ENCODE measurements around the gene ZNF654. TPM values are rescaled to one million over a fixed set of nuclear protein-coding genes. Genes with fewer than 3 reads are reported as not detected.

The ZNF654 gene
- total and polyA plus RNA-seq, 2 experiments from 2014 or later = 6.2 to 7.5 TPM

DNA sequence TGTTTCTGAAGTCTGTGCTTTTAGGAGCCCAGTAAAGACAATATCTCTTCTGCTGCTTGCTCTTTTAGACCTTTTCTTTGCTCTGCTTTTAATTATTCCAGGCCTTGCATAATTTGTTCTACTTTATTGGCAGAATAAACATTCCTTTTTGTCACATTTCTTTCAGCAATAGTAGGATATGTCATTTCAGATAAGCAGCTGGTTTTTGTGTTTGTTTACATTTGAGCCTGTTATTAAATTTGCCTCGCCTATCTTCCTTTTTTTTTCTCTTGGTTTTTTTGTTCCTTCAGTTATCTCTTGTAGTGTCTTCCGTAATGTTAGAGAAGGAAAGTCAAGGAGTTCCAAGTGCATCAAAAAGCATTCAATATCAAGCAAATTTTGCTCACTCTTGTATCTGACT is 16.4 kb downstream of the ZNF654 start:
- Histone ChIP-seq H3F3A (replicated peaks; ENCODE audit: low read depth) (no peaks in the 10 kb centered on the region), H2AFZ (no peak overlapping the region), H3K27ac (ENCODE audit: low read depth) (no peak overlapping the region), H4K20me1 (replicated peaks; ENCODE audit: insufficient read depth) (no peaks in the 10 kb centered on the region), H3K4me1 (ENCODE audit: insufficient read depth) (0 out of 2 replicates have a peak, but pooled peaks cover 3% of the 10 kb centered on the region), H3K79me2 (replicated peaks; ENCODE audit: insufficient read depth) (peaks cover 53% of the 10 kb centered on the region), H3K4me2 (no peak overlapping the region), H3K9me2 (ENCODE audit: insufficient read depth) (no peaks in the 10 kb centered on the region), H3K36me3 (ENCODE audit: insufficient read depth) (no peaks in the 10 kb centered on the region), H3K27me3 (ENCODE audit: insufficient read depth) (no peaks in the 10 kb centered on the region), H3K4me3 (no peak overlapping the region)
- Mint-ChIP-seq H3K36me3 (ENCODE audit: low read depth) (peaks cover 6% of the 10 kb centered on the region; the same call in 2 of the 3 replicates), H3K27me3 (ENCODE audit: insufficient read depth, low read depth, poor library complexity) (no peaks in the 10 kb centered on the region), H3K9me3 (no peaks in the 10 kb centered on the region), H3K4me3 (no peak overlapping the region), H3K27ac (no peak overlapping the region), H3K4me1 (peaks cover 2% of the 10 kb centered on the region; the same call in 2 of the 3 replicates)
- ATAC-seq (no peak), DNase-seq (ENCODE audit: low spot score) (no peak)
- TF ChIP-seq, protein P1, sequence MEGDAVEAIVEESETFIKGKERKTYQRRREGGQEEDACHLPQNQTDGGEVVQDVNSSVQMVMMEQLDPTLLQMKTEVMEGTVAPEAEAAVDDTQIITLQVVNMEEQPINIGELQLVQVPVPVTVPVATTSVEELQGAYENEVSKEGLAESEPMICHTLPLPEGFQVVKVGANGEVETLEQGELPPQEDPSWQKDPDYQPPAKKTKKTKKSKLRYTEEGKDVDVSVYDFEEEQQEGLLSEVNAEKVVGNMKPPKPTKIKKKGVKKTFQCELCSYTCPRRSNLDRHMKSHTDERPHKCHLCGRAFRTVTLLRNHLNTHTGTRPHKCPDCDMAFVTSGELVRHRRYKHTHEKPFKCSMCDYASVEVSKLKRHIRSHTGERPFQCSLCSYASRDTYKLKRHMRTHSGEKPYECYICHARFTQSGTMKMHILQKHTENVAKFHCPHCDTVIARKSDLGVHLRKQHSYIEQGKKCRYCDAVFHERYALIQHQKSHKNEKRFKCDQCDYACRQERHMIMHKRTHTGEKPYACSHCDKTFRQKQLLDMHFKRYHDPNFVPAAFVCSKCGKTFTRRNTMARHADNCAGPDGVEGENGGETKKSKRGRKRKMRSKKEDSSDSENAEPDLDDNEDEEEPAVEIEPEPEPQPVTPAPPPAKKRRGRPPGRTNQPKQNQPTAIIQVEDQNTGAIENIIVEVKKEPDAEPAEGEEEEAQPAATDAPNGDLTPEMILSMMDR (conservative IDR thresholded peaks at IDR 0.05; ENCODE audit: low read depth in 2 of 2) = no peak
- TF ChIP-seq ETS1 (IDR thresholded peaks at IDR 0.05) (no peak), JUNB (IDR thresholded peaks at IDR 0.05; ENCODE audit: unreplicated experiment) (no peak), STAT1 (IDR thresholded peaks at IDR 0.05; ENCODE audit: unreplicated experiment) (no peak), POLR2AphosphoS5 (IDR thresholded peaks at IDR 0.05; ENCODE audit: low read depth) (no peak), NANOG (IDR thresholded peaks at IDR 0.05; ENCODE audit: borderline replicate concordance) (no peak), CREB1 (CRISPR knock-in tag; IDR thresholded peaks at IDR 0.05; ENCODE audit: low read depth) (no peak), EZH2phosphoT487 (IDR thresholded peaks at IDR 0.05; ENCODE audit: unreplicated experiment) (no peak), EZH2 (IDR thresholded peaks at IDR 0.05; ENCODE audit: low read depth, unreplicated experiment) (no peak), ZNF331 (CRISPR knock-in tag; IDR thresholded peaks at IDR 0.05; ENCODE audit: low read depth) (no peak), ZNF114 (CRISPR knock-in tag; IDR thresholded peaks at IDR 0.05) (no peak)
- TF ChIP-seq, protein P2, sequence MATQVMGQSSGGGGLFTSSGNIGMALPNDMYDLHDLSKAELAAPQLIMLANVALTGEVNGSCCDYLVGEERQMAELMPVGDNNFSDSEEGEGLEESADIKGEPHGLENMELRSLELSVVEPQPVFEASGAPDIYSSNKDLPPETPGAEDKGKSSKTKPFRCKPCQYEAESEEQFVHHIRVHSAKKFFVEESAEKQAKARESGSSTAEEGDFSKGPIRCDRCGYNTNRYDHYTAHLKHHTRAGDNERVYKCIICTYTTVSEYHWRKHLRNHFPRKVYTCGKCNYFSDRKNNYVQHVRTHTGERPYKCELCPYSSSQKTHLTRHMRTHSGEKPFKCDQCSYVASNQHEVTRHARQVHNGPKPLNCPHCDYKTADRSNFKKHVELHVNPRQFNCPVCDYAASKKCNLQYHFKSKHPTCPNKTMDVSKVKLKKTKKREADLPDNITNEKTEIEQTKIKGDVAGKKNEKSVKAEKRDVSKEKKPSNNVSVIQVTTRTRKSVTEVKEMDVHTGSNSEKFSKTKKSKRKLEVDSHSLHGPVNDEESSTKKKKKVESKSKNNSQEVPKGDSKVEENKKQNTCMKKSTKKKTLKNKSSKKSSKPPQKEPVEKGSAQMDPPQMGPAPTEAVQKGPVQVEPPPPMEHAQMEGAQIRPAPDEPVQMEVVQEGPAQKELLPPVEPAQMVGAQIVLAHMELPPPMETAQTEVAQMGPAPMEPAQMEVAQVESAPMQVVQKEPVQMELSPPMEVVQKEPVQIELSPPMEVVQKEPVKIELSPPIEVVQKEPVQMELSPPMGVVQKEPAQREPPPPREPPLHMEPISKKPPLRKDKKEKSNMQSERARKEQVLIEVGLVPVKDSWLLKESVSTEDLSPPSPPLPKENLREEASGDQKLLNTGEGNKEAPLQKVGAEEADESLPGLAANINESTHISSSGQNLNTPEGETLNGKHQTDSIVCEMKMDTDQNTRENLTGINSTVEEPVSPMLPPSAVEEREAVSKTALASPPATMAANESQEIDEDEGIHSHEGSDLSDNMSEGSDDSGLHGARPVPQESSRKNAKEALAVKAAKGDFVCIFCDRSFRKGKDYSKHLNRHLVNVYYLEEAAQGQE (IDR thresholded peaks at IDR 0.05; ENCODE audit: unreplicated experiment) = no peak
- TF ChIP-seq, protein P3, sequence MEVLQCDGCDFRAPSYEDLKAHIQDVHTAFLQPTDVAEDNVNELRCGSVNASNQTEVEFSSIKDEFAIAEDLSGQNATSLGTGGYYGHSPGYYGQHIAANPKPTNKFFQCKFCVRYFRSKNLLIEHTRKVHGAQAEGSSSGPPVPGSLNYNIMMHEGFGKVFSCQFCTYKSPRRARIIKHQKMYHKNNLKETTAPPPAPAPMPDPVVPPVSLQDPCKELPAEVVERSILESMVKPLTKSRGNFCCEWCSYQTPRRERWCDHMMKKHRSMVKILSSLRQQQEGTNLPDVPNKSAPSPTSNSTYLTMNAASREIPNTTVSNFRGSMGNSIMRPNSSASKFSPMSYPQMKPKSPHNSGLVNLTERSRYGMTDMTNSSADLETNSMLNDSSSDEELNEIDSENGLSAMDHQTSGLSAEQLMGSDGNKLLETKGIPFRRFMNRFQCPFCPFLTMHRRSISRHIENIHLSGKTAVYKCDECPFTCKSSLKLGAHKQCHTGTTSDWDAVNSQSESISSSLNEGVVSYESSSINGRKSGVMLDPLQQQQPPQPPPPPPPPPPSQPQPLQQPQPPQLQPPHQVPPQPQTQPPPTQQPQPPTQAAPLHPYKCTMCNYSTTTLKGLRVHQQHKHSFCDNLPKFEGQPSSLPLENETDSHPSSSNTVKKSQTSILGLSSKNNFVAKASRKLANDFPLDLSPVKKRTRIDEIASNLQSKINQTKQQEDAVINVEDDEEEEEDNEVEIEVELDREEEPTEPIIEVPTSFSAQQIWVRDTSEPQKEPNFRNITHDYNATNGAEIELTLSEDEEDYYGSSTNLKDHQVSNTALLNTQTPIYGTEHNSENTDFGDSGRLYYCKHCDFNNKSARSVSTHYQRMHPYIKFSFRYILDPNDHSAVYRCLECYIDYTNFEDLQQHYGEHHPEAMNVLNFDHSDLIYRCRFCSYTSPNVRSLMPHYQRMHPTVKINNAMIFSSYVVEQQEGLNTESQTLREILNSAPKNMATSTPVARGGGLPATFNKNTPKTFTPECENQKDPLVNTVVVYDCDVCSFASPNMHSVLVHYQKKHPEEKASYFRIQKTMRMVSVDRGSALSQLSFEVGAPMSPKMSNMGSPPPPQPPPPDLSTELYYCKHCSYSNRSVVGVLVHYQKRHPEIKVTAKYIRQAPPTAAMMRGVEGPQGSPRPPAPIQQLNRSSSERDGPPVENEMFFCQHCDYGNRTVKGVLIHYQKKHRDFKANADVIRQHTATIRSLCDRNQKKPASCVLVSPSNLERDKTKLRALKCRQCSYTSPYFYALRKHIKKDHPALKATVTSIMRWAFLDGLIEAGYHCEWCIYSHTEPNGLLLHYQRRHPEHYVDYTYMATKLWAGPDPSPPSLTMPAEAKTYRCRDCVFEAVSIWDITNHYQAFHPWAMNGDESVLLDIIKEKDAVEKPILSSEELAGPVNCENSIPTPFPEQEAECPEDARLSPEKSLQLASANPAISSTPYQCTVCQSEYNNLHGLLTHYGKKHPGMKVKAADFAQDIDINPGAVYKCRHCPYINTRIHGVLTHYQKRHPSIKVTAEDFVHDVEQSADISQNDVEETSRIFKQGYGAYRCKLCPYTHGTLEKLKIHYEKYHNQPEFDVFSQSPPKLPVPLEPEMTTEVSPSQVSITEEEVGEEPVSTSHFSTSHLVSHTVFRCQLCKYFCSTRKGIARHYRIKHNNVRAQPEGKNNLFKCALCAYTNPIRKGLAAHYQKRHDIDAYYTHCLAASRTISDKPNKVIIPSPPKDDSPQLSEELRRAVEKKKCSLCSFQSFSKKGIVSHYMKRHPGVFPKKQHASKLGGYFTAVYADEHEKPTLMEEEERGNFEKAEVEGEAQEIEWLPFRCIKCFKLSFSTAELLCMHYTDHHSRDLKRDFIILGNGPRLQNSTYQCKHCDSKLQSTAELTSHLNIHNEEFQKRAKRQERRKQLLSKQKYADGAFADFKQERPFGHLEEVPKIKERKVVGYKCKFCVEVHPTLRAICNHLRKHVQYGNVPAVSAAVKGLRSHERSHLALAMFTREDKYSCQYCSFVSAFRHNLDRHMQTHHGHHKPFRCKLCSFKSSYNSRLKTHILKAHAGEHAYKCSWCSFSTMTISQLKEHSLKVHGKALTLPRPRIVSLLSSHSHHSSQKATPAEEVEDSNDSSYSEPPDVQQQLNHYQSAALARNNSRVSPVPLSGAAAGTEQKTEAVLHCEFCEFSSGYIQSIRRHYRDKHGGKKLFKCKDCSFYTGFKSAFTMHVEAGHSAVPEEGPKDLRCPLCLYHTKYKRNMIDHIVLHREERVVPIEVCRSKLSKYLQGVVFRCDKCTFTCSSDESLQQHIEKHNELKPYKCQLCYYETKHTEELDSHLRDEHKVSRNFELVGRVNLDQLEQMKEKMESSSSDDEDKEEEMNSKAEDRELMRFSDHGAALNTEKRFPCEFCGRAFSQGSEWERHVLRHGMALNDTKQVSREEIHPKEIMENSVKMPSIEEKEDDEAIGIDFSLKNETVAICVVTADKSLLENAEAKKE (CRISPR knock-in tag; IDR thresholded peaks at IDR 0.05) = no peak
